ENCODE data around the gene ATP2A3.

- TF ChIP-seq CTCF (IDR thresholded peaks at IDR 0.05) (no peak), EZH2 (IDR thresholded peaks at IDR 0.05; ENCODE audit: borderline replicate concordance, insufficient read depth, low read depth, low read length, poor library complexity, severe bottlenecking) (no peak)
Measured at GRCh38 chr17:3903051-3903825, 61.0 kb downstream of the ATP2A3 start.
